Fibroblast of the aortic adventitia (primary cell): ENCODE measurements around the gene DUSP6. TPM values are rescaled to one million over a fixed set of nuclear protein-coding genes. Genes with fewer than 3 reads are reported as not detected.

Experiments
- DNase-seq: peaks from one replicate; pipeline ENCODE4 v3.0.0-alpha.2; 2010; ENCODE audit warnings: low read depth
- H3K4me3 ChIP-seq: 2 replicates; pipeline ENCODE4 v1.5.1; 2011; ENCODE audit warnings: low read depth, mild to moderate bottlenecking, control low read depth, low read length, moderate library complexity
- CTCF ChIP-seq: IDR thresholded peaks from 2 replicates; pipeline ENCODE4 v1.5.1; 2011; ENCODE audit warnings: mild to moderate bottlenecking, low read length, control low read depth, inconsistent platforms; ENCODE audit not compliant: insufficient read depth
- total RNA-seq: library from RNA; depleted of rRNA; stranded (reverse); fragments of >200 nt; gene quantifications from 2 replicates; pipeline ENCODE4 v1.2.3, GENCODE V29; 2012; ENCODE audit warnings: low replicate concordance

DUSP6 gene
- total RNA-seq, 1 donor: 33.9 TPM

GRCh38 chr12:89320735-89321134, 31.6 kb downstream of the DUSP6 start:
- TF ChIP-seq CTCF: no peak
- H3K4me3 ChIP-seq: no peak overlapping the region
- DNase-seq: no peak

GRCh38 chr12:89319606-89320005, 32.7 kb downstream of the DUSP6 start:
- no peak for DNase-seq
- H3K4me3 ChIP-seq: no peak overlapping the region
- no peak for TF ChIP-seq CTCF

GRCh38 chr12:89319122-89319521, 33.2 kb downstream of the DUSP6 start:
- peak; percentile 15 for DNase-seq
- H3K4me3 ChIP-seq: no peak overlapping the region
- TF ChIP-seq CTCF: no peak

GRCh38 chr12:89316705-89317139, 35.6 kb downstream of the DUSP6 start:
- H3K4me3 ChIP-seq: no peak overlapping the region
- TF ChIP-seq CTCF: no peak
- no peak for DNase-seq

- DNase-seq: no peak
- TF ChIP-seq CTCF: no peak
- H3K4me3 ChIP-seq: no peak overlapping the region
These were observed 38.1 kb downstream of the DUSP6 start for GRCh38 chr12:89314060-89314761.

GRCh38 chr12:89311703-89312293, 40.5 kb downstream of the DUSP6 start:
- no peak for DNase-seq
- H3K4me3 ChIP-seq: no peak overlapping the region
- no peak for TF ChIP-seq CTCF

GRCh38 chr12:89309815-89310214, 42.5 kb downstream of the DUSP6 start:
- no peak for DNase-seq
- TF ChIP-seq CTCF: no peak

More at GRCh38 chr12:89309815-89310214, 42.5 kb downstream of the DUSP6 start:
- no peak overlapping the region for H3K4me3 ChIP-seq
